Mucosa of rectum (tissue), 2 donors: ENCODE results near the gene ECI2.

ENCODE experiments used
- H3K27ac ChIP-seq, 2 donors: one replicate each; pipeline ENCODE4 v1.7.0; 2013; ENCODE audit warnings: inconsistent platforms in 2 of 2, low read depth in 2 of 2, low read length in 2 of 2
- H3K27me3 ChIP-seq, 2 donors: one replicate each; pipeline ENCODE4 v1.7.0; 2013; ENCODE audit warnings: low read length in 2 of 2; ENCODE audit not compliant: control insufficient read depth in 2 of 2, insufficient read depth in 2 of 2
- H3K36me3 ChIP-seq, 2 donors: one replicate each; pipeline ENCODE4 v1.7.0; 2013; ENCODE audit warnings: low read length in 2 of 2; ENCODE audit not compliant: control insufficient read depth in 2 of 2, insufficient read depth in 2 of 2
- H3K4me1 ChIP-seq, 2 donors: one replicate each; pipeline ENCODE4 v1.7.0; 2013; ENCODE audit warnings: low read length in 2 of 2, mild to moderate bottlenecking in 1 of 2; ENCODE audit not compliant: control insufficient read depth in 2 of 2, insufficient read depth in 2 of 2
- H3K4me3 ChIP-seq, 2 donors: one replicate each; pipeline ENCODE4 v1.7.0; 2013; ENCODE audit warnings: low read length in 2 of 2
- H3K9ac ChIP-seq, 2 donors: one replicate each; pipeline ENCODE4 v1.7.0; 2013; ENCODE audit warnings: low read length in 2 of 2, low read depth in 1 of 2, mild to moderate bottlenecking in 1 of 2
- H3K9me3 ChIP-seq, 2 donors: one replicate each; pipeline ENCODE4 v1.7.0; 2013; ENCODE audit warnings: low read length in 2 of 2; ENCODE audit not compliant: control insufficient read depth in 2 of 2
- donor health status: healthy.
- donor health status: Normal muscosa, but diverticular disease.

Gene ECI2

DNA sequence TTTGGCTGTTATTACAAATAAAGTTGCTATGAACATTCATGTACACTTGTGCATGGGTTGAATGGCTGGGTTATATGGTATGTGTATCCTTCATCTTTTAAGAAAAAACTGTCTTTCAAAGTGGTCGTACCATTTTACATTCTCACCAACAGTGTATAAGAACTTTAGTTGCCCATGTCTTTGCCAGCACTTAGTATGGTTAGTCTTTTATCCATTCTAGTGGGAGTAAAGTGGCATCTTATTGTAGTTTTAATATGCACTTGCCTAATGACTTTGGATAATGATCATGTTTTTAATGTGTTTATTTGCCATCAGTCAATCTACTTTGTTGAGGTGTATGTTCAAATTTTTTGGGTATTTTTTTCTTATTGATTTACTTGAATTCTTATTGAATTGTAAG, 32.5 kb upstream of the ECI2 start:
- H3K36me3 ChIP-seq = no peaks in the 10 kb centered on the region
- H3K27me3 ChIP-seq = no peaks in the 10 kb centered on the region
- H3K4me3 ChIP-seq = no peak overlapping the region
- no peaks in the 10 kb centered on the region for H3K4me1 ChIP-seq
- no peak overlapping the region for H3K27ac ChIP-seq
- H3K9me3 ChIP-seq = peaks cover 0 to 4% of the 10 kb centered on the region in 2 donors
- H3K9ac ChIP-seq = no peak overlapping the region

DNA sequence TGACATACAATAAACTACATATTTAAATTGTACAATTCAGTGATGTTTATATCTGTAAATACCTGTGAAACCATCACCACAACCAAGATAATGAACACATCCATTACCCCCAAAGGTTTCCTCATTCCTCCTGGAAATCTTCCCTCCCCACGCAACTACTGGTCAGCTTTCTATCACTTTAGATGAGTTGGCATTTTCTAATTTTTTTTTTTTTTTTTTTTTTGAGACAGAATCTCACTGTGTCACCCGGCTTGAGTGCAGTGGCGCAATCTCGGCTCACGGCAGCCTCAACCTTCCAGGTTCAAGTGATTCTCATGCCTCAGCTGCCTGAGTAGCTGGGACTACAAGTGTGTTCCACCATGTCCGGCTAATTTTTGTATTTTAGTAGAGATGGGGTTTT, 31.7 kb upstream of the ECI2 start:
- H3K4me1 ChIP-seq = no peaks in the 10 kb centered on the region
- no peak overlapping the region for H3K4me3 ChIP-seq
- no peaks in the 10 kb centered on the region for H3K36me3 ChIP-seq
- H3K9me3 ChIP-seq = peaks cover 0 to 4% of the 10 kb centered on the region in 2 donors
- no peaks in the 10 kb centered on the region for H3K27me3 ChIP-seq
- no peak overlapping the region for H3K9ac ChIP-seq
- no peak overlapping the region for H3K27ac ChIP-seq

DNA sequence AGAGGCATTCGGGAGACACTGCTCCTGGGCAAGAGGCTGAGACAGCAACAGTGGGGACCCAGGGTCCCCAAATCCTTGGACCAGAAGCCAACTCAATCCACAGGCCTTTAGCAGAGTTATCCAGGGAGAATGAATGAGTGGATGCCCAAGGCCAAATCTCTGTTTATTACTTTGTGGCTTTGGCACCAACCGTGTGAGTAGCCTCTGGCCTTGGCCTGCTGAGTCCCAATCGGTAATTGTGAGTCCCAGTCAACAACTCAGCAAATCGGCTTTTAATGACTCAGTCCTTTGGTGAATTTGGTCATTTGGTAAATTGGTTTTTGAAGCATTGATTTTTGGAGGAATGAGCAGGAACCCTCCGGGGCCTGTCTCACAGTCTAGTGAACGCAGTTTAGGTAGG, 29.1 kb upstream of the ECI2 start:
- Histone ChIP-seq H3K9ac (no peak overlapping the region), H3K27ac (no peak overlapping the region), H3K27me3 (no peaks in the 10 kb centered on the region), H3K36me3 (no peaks in the 10 kb centered on the region), H3K9me3 (peaks cover 0 to 4% of the 10 kb centered on the region in 2 donors), H3K4me3 (no peak overlapping the region), H3K4me1 (no peaks in the 10 kb centered on the region)

DNA sequence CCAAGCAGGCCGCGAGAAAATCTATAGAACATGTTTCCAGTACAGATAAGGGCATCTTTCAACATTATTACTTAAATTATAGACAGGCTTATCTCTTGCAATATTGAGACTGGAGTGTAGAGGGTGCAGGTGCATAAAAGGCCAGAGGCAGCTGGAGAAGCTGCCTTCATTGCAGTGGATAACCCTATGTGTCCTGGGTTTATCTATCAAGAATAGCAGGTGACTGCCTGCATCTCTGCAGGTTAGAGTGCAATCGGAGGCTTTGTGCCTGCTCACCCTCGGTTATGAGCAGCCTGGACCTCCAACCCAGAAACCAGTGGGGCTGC, 28.7 kb upstream of the ECI2 start:
- H3K27me3 ChIP-seq = no peaks in the 10 kb centered on the region

DNA sequence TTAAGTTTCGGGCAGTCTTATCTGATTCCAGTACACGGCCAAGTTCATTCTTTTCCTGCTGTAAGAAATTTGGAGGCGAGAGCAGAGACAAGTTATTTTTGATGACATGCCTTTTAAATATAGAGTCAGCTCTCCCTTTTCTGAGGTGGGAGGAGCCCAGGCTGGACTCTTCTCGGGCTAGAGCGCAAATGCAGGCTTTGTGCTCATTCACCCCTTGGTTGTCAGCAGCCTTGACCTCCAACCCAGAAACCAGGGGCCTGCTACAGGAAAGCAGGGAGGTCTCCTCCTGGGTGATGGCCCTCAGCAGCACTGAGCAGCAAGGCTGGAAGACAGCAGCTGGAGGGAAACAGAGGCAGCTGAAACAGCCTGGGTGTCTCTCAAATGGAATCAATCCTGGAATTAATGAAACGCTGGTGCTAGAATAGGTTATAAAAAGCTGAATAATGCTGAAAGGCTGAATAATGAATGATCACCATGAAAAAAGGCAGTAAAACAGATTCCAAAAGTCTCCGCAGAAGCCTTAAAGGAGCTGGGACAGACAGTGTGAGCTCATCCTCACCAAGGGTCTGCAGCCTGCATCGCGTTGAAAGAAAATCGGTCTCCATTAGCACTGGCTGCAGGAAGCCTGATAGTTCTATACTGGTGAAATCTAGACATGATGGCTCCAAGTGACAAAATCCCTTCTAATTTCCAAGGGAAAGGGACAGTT, 28.2 kb upstream of the ECI2 start:
- Histone ChIP-seq H3K9me3 (peaks cover 0 to 4% of the 10 kb centered on the region in 2 donors), H3K27me3 (no peaks in the 10 kb centered on the region), H3K27ac (no peak overlapping the region), H3K4me1 (no peaks in the 10 kb centered on the region), H3K4me3 (no peak overlapping the region), H3K9ac (no peak overlapping the region), H3K36me3 (no peaks in the 10 kb centered on the region)

More for the DNA sequence above, 28.7 kb upstream of the ECI2 start:
- Histone ChIP-seq H3K4me3 (no peak overlapping the region), H3K27ac (no peak overlapping the region), H3K9me3 (peaks cover 0 to 4% of the 10 kb centered on the region in 2 donors), H3K4me1 (no peaks in the 10 kb centered on the region), H3K9ac (no peak overlapping the region), H3K36me3 (no peaks in the 10 kb centered on the region)

DNA sequence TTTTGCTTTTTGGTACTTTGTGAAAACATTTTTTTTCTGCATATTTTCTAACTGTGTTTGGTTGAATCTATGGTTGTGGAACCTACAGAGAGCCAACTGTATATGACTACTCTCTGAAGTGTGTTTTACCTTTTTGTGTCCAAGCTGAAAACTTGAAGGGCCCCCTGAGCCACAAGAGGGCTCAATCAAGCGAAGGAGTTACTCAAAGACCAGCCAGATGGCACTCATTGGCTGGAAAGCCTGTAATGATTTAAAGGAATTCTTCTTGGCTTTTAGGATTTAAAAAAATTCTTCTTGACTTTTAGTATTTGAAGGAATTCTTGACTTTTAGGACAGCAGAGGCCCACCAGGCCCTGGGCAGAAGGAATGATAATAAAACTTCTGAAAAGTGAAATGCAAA, 27.0 kb upstream of the ECI2 start:
- H3K9me3 ChIP-seq = no peaks in the 10 kb centered on the region
- no peaks in the 10 kb centered on the region for H3K36me3 ChIP-seq
- H3K27me3 ChIP-seq = no peaks in the 10 kb centered on the region
- no peak overlapping the region for H3K27ac ChIP-seq
- no peak overlapping the region for H3K9ac ChIP-seq
- H3K4me3 ChIP-seq = no peak overlapping the region
- H3K4me1 ChIP-seq = no peaks in the 10 kb centered on the region

DNA sequence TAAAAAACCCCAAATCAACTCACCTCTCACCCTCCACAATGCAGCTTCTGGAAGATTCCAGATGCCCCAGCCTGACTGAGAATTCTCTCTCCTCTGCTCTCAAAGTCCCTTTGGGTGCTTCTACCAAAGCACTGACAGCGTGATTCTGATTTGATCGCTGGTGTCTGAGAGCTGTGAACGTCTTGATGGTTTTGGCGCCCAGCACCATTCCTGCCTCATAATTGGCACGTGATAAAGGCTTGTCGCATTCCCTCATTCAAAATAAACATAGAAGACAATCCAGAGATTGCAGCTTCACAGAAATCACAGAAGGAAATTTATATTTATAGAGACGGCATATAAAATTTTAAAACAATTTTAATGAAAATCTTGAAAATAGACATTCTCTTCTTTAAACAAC, 24.1 kb upstream of the ECI2 start:
- no peak overlapping the region for H3K9ac ChIP-seq
- no peak overlapping the region for H3K27ac ChIP-seq
- peaks cover 3 to 5% of the 10 kb centered on the region in 2 donors for H3K4me1 ChIP-seq
- H3K4me3 ChIP-seq = no peak overlapping the region
- H3K27me3 ChIP-seq = no peaks in the 10 kb centered on the region
- H3K9me3 ChIP-seq = no peaks in the 10 kb centered on the region
- H3K36me3 ChIP-seq = no peaks in the 10 kb centered on the region

DNA sequence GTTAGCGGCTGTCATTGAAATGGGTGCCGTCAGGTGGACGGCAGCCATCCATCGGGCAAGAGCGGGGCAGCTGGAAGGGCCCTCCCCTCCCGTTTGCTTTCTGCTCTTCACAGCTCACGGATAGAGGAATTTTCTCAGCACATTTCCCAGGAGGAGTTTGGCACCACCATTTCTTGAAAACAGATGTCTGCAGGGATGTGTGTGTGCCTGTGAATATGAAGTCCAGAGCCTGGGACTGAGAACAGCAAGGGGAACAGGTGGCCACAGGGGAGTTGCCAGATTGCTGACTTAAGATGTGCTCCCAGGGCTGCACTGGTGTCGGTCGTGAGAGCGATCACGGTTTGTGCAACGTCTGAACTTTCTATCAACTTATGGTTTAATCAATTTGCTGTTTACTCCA, 22.1 kb upstream of the ECI2 start:
- Histone ChIP-seq H3K4me3 (no peak overlapping the region), H3K36me3 (no peaks in the 10 kb centered on the region), H3K9ac (no peak overlapping the region), H3K4me1 (peaks cover 3 to 5% of the 10 kb centered on the region in 2 donors), H3K27me3 (no peaks in the 10 kb centered on the region), H3K9me3 (no peaks in the 10 kb centered on the region), H3K27ac (no peak overlapping the region)

DNA sequence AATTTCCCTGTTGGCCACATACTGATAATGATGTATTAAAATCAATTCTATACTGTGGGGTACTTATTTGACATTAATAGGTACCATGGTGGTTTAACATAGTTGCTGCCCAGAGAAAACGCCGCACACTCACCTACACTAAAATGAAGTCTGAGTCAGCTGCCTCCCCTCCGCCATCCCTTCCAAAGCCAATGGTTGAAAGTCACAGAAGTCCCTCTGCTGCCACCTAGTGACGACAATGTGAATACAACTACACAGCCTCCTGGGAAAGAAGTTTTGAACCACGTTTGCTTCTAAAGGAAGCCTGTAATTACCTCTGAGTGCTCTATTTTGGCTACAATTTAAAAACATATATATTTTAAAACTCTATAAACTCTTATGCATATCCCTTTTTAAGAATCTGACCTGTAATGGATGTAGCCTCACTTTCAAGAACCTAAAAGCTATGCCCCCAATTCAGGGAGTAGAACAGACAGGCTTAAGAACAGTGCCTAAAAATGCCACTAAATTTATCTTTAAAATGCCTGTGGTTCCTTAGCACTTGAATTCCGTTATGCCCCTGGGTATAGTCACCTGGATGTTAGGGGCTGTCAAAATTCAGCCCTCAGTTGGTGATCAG, 20.6 kb upstream of the ECI2 start:
- no peaks in the 10 kb centered on the region for H3K9me3 ChIP-seq
- H3K27ac ChIP-seq = no peak overlapping the region
- H3K36me3 ChIP-seq = no peaks in the 10 kb centered on the region
- peaks cover 3 to 5% of the 10 kb centered on the region in 2 donors for H3K4me1 ChIP-seq
- no peaks in the 10 kb centered on the region for H3K27me3 ChIP-seq
- no peak overlapping the region for H3K4me3 ChIP-seq
- no peak overlapping the region for H3K9ac ChIP-seq

DNA sequence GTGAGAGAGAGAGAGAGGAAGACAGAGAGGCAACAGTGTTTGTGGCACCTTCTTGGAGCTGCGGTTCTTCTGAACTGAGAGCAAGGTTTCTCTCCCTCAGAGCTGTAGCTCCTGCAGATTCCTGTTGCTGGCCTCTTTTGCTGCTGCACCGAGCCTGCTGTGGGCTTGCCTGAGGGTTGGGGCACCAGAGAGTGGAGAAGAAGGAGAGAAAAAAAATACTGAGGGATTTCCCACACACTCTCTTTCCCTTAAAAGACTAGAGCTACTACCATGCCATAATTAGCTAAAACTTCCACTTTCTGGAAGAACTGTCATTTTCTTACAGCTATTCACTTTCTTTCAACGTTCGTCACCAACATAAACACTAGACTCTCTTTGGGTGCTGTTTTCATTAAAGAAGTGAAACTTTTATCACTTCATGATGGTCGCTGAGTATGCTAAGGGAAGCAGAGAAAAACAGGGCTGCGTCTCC, 18.2 kb upstream of the ECI2 start:
- Histone ChIP-seq H3K27ac (no peak overlapping the region), H3K4me1 (peaks cover 3 to 5% of the 10 kb centered on the region in 2 donors), H3K27me3 (no peaks in the 10 kb centered on the region), H3K9me3 (no peaks in the 10 kb centered on the region), H3K9ac (no peak overlapping the region), H3K36me3 (no peaks in the 10 kb centered on the region), H3K4me3 (no peak overlapping the region)
